Measurements from ENCODE around the gene SHKBP1. TPM values are rescaled to one million over a fixed set of nuclear protein-coding genes. Genes with fewer than 3 reads are reported as not detected.
A peak's percentile ranks its signal among the peaks of the same experiment; 100 is the strongest.

SHKBP1 gene
- total and polyA plus RNA-seq, 9 of the 15 experiments (the other 6 are each of a cell fraction or from before 2014, with no cell fraction given), result 1.2 to 58.1 (median 22.3) TPM

DNA sequence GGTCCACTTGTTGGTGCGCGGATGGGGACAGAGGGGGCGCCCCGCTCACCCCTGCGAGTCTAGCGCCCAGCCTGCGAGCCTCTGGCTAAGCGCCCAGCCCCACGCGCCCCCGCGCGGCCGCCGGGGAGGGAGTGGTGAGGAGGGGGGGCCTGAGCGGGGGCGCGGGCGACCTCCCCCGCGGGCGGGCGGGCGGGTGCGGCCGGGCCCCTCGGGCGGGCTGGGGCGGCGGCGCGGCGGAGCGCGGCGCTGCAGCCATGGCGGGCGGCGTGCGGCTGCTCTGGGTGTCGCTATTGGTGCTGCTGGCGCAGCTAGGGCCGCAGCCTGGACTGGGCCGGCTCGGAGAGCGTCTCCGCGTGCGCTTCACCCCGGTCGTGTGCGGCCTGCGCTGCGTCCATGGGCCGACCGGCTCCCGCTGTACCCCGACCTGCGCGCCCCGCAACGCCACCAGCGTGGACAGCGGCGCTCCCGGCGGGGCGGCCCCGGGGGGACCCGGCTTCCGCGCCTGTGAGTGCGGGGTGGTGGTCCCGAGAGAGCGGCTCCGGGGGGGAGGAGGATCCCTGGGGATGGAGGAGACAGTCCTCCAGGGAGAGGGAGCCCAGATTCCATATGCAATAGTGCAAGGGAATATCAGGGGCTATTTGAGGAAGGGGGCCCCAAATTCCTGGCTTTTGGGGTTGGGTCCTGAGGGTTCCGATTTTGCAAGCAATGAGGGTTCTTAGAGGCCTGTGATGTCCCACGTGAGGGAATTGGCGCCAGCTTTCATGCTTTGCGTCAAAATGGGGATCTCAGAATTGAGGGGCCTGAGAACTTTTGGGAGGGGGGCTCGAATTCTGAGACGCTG, 24.7 kb downstream of the SHKBP1 start, which contains the start of gene LTBP4 (continued):
- TF ChIP-seq, protein P1, sequence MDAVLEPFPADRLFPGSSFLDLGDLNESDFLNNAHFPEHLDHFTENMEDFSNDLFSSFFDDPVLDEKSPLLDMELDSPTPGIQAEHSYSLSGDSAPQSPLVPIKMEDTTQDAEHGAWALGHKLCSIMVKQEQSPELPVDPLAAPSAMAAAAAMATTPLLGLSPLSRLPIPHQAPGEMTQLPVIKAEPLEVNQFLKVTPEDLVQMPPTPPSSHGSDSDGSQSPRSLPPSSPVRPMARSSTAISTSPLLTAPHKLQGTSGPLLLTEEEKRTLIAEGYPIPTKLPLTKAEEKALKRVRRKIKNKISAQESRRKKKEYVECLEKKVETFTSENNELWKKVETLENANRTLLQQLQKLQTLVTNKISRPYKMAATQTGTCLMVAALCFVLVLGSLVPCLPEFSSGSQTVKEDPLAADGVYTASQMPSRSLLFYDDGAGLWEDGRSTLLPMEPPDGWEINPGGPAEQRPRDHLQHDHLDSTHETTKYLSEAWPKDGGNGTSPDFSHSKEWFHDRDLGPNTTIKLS (IDR thresholded peaks at IDR 0.05; ENCODE audit: borderline replicate concordance, low read depth), result no peak
- TF ChIP-seq NFRKB (IDR thresholded peaks at IDR 0.05; ENCODE audit: low read depth), result no peak
- peak; percentile 30 for TF ChIP-seq TAF1 (IDR thresholded peaks at IDR 0.05; ENCODE audit: control insufficient read depth, extremely low read depth, insufficient read depth, low read length, severe bottlenecking)
- 0 out of 4 replicates have a peak, but pooled peaks of 1 of the 2 experiments have one; percentile 1 for TF ChIP-seq MNT (conservative IDR thresholded peaks at IDR 0.05)
- peak; percentile 16; the same call in 1 of the 2 replicates for TF ChIP-seq SMAD4 (CRISPR knock-in tag; conservative IDR thresholded peaks at IDR 0.05)
- TF ChIP-seq, protein P2, sequence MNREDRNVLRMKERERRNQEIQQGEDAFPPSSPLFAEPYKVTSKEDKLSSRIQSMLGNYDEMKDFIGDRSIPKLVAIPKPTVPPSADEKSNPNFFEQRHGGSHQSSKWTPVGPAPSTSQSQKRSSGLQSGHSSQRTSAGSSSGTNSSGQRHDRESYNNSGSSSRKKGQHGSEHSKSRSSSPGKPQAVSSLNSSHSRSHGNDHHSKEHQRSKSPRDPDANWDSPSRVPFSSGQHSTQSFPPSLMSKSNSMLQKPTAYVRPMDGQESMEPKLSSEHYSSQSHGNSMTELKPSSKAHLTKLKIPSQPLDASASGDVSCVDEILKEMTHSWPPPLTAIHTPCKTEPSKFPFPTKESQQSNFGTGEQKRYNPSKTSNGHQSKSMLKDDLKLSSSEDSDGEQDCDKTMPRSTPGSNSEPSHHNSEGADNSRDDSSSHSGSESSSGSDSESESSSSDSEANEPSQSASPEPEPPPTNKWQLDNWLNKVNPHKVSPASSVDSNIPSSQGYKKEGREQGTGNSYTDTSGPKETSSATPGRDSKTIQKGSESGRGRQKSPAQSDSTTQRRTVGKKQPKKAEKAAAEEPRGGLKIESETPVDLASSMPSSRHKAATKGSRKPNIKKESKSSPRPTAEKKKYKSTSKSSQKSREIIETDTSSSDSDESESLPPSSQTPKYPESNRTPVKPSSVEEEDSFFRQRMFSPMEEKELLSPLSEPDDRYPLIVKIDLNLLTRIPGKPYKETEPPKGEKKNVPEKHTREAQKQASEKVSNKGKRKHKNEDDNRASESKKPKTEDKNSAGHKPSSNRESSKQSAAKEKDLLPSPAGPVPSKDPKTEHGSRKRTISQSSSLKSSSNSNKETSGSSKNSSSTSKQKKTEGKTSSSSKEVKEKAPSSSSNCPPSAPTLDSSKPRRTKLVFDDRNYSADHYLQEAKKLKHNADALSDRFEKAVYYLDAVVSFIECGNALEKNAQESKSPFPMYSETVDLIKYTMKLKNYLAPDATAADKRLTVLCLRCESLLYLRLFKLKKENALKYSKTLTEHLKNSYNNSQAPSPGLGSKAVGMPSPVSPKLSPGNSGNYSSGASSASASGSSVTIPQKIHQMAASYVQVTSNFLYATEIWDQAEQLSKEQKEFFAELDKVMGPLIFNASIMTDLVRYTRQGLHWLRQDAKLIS (CRISPR knock-in tag; IDR thresholded peaks at IDR 0.05), result no peak
- peak; percentile 56 for TF ChIP-seq RBM22 (IDR thresholded peaks at IDR 0.05; ENCODE audit: low read depth, low read length, poor library complexity, severe bottlenecking)
- TF ChIP-seq YBX1 (IDR thresholded peaks at IDR 0.05), result no peak
- TF ChIP-seq MYC (IDR thresholded peaks at IDR 0.05; ENCODE audit: low read depth, low read length), result peak; percentile 29
- TF ChIP-seq MYC (CRISPR knock-in tag; IDR thresholded peaks at IDR 0.05; ENCODE audit: borderline replicate concordance, low read depth), result no peak
- TF ChIP-seq, protein P3, sequence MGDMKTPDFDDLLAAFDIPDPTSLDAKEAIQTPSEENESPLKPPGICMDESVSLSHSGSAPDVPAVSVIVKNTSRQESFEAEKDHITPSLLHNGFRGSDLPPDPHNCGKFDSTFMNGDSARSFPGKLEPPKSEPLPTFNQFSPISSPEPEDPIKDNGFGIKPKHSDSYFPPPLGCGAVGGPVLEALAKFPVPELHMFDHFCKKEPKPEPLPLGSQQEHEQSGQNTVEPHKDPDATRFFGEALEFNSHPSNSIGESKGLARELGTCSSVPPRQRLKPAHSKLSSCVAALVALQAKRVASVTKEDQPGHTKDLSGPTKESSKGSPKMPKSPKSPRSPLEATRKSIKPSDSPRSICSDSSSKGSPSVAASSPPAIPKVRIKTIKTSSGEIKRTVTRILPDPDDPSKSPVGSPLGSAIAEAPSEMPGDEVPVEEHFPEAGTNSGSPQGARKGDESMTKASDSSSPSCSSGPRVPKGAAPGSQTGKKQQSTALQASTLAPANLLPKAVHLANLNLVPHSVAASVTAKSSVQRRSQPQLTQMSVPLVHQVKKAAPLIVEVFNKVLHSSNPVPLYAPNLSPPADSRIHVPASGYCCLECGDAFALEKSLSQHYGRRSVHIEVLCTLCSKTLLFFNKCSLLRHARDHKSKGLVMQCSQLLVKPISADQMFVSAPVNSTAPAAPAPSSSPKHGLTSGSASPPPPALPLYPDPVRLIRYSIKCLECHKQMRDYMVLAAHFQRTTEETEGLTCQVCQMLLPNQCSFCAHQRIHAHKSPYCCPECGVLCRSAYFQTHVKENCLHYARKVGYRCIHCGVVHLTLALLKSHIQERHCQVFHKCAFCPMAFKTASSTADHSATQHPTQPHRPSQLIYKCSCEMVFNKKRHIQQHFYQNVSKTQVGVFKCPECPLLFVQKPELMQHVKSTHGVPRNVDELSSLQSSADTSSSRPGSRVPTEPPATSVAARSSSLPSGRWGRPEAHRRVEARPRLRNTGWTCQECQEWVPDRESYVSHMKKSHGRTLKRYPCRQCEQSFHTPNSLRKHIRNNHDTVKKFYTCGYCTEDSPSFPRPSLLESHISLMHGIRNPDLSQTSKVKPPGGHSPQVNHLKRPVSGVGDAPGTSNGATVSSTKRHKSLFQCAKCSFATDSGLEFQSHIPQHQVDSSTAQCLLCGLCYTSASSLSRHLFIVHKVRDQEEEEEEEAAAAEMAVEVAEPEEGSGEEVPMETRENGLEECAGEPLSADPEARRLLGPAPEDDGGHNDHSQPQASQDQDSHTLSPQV (IDR thresholded peaks at IDR 0.05), result peak; percentile 39; the same call in 1 of the 2 replicates
- TF ChIP-seq GTF2B (IDR thresholded peaks at IDR 0.05; ENCODE audit: extremely low read depth, insufficient read length), result no peak
- no peak for TF ChIP-seq MCM2 (IDR thresholded peaks at IDR 0.05; ENCODE audit: low read depth)
- no peak for TF ChIP-seq ZNF668 (CRISPR knock-in tag; IDR thresholded peaks at IDR 0.05)

Data from K562 (cell line).